ENCODE results near the gene MARCHF10.
"Not testable (repeated sequence)": the region's sequence is repeated elsewhere in the genome, so short reads cannot be mapped to it uniquely, and the experiment has no call there.

The MARCHF10 gene

GRCh38 chr17:62696726-62697490, 111.2 kb downstream of the MARCHF10 start:
- DNase-seq (ENCODE audit: low read depth), result peak; percentile 45

DNA sequence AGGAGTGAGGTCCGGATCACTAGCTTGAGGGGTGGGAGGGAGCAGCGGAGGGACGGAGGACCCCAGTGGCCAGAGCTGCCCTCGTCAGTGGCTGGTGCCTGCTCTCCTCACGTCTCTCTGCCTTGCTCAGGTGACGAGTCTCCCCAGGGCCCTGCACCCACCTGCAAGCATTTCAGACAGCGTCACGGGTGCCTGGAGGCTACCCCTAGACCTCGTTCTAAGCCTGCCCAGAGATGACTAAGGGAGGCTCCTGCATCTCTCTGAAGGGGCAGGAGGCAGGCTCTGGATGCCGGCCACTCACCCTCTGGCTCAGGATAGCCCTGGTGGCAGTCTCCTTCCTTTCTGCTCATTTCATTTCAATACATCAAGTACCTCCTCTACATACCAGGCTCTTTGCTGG, 111.9 kb downstream of the MARCHF10 start:
- no peak for DNase-seq (ENCODE audit: low read depth)

- not testable (repeated sequence) for DNase-seq (ENCODE audit: low read depth)
Observed at GRCh38 chr17:62695093-62695738, 112.9 kb downstream of the MARCHF10 start.

- no peak for DNase-seq (ENCODE audit: low read depth)
Observed at GRCh38 chr17:62693616-62694409, 114.3 kb downstream of the MARCHF10 start.

DNA sequence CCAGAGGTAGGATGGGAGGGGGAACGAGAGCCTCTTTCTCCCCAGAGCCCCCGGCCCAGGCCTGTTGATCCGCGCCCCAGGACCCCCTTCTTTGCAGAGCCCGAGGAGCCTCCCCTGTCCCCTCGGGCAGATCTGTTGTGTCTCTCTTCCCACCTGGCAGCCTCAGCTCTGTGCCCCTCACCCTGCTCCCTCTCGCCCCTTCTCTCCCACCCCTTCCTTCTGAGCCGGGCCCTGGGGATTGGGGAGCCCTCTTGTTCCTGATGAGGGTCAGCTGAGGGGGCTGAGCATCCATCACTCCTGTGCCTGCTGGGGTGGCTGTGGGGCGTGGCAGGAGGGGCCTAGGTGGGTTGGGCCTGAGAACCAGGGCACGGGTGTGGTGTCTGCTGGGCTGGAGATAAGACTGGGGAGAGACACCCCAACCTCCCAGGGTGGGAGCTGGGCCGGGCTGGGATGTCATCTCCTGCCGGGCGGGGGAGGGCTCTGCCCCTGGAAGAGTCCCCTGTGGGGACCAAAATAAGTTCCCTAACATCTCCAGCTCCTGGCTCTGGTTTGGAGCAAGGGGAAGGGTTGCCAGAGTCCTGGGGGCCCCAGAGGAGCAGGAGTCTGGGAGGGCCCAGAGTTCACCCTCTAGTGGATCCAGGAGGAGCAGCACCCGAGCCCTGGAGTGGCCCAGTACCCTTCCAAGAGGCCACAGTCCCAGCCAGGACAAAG, 115.2 kb downstream of the MARCHF10 start:
- peak; percentile 34 for DNase-seq (ENCODE audit: low read depth)

DNA sequence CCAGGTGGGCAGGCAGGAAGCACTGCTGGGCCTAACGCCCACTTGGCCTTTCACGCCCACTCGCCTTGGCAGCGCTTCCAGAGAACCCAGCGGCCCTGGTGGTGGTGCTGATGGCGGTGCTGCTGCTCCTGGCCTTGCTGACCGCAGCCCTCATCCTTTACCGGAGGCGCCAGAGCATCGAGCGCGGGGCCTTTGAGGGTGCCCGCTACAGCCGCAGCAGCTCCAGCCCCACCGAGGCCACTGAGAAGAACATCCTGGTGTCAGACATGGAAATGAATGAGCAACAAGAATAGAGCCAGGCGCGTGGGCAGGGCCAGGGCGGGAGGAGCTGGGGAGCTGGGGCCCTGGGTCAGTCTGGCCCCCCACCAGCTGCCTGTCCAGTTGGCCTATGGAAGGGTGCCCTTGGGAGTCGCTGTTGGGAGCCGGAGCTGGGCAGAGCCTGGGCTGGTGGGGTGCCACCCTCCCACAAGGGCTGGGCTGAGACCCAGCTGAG, 115.9 kb downstream of the MARCHF10 start:
- DNase-seq (ENCODE audit: low read depth), result no peak

GRCh38 chr17:62691589-62691915, 116.6 kb downstream of the MARCHF10 start:
- not testable (repeated sequence) for DNase-seq (ENCODE audit: low read depth)

GRCh38 chr17:62690168-62690897, 117.8 kb downstream of the MARCHF10 start:
- DNase-seq (ENCODE audit: low read depth), result no peak

DNA sequence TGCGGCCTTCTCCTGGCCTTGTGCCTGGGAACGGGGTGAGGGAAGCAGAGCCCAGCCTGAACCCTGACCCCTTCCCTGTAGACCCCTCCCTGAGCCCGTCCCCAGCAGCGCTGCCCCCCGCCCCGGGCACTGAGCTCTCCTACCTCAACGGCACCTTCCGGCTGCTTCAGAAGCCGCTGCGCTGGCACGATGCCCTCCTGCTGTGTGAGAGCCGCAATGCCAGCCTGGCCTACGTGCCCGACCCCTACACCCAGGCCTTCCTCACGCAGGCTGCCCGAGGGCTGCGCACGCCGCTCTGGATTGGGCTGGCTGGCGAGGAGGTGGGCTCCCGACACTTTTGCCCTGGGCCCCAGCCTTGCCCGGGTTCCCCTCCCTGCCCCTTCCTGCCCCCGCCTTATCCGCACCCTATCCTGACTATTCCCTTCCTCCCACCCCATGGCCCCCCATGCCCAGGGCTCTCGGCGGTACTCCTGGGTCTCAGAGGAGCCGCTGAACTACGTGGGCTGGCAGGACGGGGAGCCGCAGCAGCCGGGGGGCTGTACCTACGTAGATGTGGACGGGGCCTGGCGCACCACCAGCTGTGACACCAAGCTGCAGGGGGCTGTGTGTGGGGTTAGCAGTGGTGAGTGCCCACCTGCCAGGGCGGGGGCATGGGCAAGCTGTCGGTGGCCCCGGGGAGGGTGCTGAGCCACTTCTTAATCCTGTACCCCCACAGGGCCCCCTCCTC, 118.5 kb downstream of the MARCHF10 start:
- no peak for DNase-seq (ENCODE audit: low read depth)

- DNase-seq (ENCODE audit: low read depth), result no peak
Observed at GRCh38 chr17:62688398-62689160, 119.5 kb downstream of the MARCHF10 start.

DNA sequence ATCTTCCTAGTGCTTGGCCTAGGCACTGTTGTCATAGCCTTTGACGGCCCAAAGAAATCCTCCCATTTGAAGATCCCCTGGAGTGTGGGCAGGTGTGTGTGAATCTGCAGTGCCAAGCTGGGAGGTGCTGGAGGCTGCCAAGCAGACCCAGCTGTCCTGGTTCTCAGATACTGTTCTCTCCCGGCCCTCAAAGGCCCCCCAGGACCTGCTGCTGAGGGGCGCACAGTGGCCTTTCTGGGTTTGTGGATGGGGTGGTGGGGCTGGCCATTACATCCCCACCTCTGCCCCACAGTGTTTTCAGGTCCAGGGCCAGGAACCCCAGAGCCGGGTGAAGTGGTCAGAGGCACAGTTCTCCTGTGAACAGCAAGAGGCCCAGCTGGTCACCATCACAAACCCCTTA, 120.1 kb downstream of the MARCHF10 start:
- DNase-seq (ENCODE audit: low read depth), result no peak

- DNase-seq (ENCODE audit: low read depth), result no peak
Observed at GRCh38 chr17:62684179-62684578, 123.9 kb downstream of the MARCHF10 start.

DNA sequence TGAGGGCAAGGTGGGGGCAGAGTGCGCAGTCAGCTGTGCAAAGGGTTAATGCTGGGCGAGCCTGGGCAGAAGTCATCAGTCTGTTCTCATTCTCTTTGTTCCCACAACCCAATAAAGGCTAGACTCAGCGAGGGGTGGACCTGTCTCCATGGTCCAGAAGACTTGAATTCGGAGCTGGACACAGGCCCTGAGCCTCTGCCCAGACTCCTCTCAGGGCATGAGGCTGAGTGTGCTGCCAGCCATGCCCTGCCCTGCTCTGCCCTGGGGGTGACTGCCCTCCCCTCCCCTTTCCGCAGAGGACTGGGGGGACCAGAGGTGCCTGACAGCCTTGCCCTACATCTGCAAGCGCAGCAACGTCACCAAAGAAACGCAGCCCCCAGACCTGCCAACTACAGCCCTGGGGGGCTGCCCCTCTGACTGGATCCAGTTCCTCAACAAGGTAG, 126.2 kb downstream of the MARCHF10 start:
- DNase-seq (ENCODE audit: low read depth), result no peak

DNA sequence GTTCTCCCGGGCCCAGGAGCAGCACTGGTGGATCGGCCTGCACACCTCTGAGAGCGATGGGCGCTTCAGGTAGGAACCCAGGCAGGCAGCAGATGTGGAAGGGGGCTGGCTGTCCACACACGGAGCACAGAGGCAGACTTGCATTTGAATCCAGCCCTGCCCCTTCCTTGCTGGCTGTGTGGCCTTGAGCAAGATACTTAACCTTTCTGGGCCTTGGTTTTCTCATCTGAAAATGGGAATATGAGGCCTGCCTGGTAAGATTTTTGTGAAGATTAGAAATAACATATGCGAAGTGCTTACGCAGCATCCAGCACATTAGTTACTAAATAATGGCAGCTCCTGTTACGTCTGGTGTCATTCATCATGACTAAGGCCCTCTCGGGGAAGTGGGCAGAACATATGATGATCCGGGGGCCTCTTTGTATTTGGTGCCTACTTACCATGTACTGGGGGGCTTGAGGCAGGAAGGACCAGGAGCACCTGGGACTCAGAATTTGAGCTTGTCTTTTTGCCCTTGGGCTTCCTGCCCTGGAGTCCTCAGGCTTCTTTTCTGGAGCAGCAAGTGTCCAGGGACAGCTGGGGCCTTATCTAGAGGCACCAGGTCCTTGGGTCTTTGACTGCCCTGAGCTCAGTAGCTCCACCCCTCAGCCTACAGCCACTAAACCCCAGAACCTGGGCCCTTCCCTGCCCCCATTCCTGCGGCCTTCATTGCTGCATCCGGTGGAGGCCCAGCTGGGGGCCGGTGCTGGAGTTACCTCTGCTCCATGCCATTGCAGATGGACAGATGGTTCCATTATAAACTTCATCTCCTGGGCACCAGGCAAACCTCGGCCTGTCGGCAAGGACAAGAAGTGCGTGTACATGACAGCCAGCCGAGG, 126.8 kb downstream of the MARCHF10 start:
- no peak for DNase-seq (ENCODE audit: low read depth)

DNA sequence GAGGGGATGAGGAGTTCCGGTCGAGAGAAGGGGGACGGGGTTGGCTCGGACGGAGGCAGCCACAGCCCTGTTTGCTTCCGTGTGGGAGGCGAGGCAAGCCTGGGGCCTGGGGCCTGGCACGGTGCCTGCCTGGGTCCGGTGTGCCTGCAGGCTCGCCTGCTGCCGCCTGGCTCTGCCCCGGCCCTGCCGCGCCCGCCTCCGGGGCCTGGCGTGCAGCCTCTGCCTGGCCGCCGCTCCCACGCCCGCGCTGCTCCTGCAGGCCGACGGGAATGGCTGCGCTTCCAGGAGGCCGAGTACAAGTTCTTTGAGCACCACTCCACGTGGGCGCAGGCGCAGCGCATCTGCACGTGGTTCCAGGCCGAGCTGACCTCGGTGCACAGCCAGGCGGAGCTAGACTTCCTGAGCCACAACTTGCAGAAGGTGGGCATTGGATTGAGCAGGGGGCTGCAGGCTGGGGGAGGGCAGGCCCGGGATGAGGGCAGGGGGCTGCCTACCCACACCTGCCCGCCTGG, 127.5 kb downstream of the MARCHF10 start:
- no peak for DNase-seq (ENCODE audit: low read depth)

DNA sequence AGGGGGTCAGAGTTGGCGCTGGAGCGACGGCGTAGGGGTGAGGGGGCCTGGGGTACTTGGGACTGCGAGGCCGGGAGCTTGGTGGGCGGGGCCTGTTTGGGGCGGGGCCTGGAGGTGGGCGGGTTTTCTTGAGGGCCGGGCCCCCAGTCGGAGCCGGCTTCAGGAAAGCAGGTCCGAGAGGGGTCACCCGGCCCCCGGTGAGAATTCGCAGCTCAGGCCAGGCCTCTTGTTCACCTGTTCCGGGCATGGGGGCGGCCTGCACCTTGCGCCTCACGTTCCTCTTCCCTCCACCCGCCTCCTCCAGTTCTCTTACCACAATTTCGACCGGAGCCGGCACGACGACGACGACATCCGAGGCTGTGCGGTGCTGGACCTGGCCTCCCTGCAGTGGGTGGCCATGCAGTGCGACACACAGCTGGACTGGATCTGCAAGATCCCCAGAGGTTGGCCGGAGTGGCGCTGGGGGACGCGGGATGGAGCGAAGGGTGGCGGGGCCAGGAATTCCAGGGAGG, 128.2 kb downstream of the MARCHF10 start:
- DNase-seq (ENCODE audit: low read depth), result no peak

GRCh38 chr17:62678214-62678919, 129.7 kb downstream of the MARCHF10 start:
- DNase-seq (ENCODE audit: low read depth), result no peak

Data from fibroblast of gingiva (primary cell).